GM21528 (cell line): ENCODE measurements around the gene NOX3.
"Not testable (repeated sequence)": the region's sequence is repeated elsewhere in the genome, so short reads cannot be mapped to it uniquely, and the experiment has no call there.

Experiments used
- ATAC-seq: cut with Tn5 transposase; IDR thresholded peaks from one replicate; pipeline ENCODE4 v1.9.1; 2021; ENCODE audit warnings: mild to moderate bottlenecking, moderate library complexity; ENCODE audit not compliant: unreplicated experiment, low FRiP score

Gene NOX3, protein sequence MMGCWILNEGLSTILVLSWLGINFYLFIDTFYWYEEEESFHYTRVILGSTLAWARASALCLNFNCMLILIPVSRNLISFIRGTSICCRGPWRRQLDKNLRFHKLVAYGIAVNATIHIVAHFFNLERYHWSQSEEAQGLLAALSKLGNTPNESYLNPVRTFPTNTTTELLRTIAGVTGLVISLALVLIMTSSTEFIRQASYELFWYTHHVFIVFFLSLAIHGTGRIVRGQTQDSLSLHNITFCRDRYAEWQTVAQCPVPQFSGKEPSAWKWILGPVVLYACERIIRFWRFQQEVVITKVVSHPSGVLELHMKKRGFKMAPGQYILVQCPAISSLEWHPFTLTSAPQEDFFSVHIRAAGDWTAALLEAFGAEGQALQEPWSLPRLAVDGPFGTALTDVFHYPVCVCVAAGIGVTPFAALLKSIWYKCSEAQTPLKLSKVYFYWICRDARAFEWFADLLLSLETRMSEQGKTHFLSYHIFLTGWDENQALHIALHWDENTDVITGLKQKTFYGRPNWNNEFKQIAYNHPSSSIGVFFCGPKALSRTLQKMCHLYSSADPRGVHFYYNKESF

DNA sequence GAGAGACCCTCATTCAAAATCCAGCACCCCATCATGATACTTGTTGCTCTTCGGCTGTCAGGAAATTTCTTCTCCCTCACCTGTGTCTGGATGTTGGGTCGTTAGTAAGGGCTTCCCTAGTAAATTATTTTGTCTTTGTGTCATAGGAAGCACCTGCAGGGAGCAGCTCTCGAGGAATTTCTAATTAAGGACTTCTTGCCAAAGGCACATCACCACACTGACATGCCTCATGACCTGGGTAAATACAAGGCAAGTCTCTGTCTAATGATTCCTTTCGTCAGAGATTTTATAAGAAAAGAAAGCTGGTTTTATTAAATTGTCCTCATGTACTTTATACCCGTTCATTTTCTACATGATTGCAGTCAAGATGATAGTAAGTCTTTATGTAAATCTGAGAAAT is at the start of gene NOX3:
Gene NOX3 (minus strand): TSS at position 74 of the 400 bp plus-strand sequence. CDS start 39 bp downstream, at position 35.
- no peak for ATAC-seq

DNA sequence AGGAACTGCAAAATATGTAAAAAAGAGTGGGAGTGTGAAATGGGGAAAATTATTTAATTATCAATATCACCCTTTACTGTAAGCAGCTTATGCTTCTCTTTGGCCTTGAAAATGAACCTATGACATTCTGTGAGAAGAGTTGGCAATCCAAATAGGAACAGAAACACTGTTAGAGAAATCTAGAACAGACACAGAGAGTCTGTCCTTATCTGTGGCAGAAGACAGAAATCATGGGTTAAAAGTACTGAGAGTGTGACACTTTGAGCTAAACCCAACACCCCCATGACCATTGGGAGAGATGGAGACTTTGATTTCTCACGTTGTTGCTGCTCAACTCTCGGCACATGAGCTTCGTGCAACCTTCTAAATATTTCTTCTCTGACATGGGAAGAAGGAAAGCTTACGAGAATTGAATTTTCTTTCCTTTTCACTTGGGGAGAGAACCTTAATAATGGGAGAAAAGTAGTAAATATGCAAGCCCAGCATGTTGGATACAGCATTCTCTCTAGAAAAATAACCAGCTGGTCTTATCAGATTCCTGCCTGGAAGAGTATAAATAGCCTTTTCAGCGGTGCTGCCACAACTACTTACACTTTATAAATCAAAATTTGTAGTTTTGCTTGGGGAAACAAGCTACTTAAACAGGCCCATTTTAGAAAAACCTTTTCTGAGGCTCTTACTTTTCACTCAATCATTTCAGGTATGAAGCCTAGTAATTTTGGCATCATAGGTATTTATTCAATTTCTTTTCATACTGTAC is 49.4 kb upstream of the NOX3 start:
- ATAC-seq: no peak

DNA sequence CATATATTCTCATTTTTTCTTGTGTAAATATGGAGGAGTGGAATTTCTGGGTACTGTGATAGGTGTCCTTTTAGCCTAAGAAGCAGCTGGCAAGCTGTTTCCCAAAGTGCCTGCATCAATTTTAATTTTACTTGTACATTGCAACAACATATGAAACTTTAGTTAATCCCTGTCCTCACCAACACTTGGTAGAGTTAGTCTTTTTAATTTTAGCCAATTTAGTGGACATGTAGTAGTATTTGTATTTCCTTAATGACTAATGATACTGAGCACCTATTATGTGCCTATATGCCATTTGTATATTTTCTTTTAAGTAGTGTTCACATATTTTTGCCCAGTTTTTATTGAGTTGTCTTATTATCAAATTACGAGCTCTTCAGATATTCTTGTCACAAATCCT is 46.8 kb upstream of the NOX3 start:
- no peak for ATAC-seq

DNA sequence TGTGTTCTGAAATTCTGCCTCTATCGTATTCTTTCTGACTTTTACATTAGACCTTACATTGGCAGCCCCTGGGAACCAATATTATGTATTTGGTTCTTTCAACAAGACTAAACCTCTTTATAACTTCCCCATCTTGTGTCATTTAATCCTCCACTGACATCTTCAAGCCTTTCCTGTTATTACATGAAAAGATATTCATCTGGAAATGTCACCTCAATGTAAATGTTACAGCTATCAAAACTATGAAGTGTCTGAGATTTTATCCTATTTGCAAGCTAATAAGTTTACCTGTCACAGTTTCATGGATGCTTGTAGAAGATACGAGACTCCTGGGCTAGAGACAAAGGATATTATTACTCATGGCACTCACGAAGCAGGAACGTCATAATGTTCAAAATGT is 43.9 kb upstream of the NOX3 start:
- no peak for ATAC-seq

DNA sequence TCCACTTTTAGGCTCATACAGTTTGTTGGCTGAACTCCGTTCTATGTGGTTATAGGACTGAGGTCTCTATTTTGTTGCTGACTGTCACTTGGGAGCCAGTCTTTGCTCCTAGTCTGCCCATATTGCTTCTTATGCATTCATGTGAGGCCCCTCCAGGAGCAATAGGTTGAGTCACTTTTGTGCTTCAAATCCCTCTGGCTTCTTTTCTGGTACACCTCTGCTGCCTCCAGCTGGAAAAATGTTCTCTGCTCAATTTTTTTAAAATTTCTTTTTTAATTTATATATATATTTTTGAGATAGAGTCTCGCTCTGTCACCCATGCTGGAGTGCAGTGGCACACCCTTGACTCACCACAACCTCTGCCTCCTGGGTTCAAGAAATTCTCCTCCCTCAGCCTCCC is 42.7 kb upstream of the NOX3 start:
- ATAC-seq: no peak

DNA sequence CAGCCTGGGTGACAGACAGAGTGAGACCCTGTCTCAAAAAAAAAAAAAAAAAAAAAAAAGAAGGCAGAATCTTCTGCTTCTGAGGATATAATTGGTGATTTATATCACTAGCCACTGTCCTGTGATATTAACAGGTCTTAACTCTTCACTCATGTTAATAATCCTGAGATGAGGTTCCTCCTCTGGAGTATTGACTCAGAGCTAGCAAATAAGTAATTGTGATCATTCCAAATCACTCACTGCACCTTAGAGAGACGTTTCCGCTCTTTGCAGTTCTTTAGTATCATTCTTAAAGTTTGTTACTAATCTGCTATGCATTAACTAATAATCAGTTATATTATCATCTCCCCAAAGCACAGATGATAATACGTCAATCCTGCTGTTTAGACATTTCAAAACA is 41.6 kb upstream of the NOX3 start:
- ATAC-seq: no peak

DNA sequence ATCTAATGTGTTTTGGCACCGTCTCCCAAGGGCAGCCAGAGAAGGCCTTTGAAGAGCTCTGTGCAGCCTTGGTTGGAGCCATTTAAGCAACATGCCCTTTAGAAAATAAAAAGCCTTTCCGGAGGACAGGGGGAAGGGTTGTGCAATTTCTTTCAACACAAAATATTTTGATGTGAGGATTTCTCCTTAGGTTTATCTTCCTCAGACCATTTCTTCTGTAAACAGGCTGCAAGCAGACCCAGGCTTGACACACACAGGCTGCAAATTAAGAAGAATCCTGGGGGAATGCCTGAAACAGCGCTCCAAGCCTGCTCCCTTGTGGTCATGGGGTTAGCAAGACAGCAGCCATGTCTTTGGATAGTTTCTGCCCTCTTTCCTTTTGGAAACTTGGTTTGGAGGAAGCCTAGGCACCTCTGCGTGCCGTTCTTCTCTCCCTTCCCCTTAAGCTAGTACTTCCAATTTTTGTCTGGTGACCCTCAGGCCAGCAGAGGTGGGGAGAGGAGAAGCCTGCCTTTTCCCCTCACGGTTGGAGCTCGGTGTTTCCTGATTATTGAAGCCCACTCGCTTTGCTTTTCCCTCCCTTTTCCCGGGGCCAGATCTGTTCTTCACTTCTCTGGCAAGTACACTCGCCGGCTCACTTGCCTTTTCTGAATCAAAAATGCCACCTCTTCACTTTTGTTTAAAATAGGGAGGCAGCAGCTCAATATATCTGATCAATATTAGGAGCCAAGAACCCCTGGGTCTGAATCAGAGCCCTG is 39.6 kb upstream of the NOX3 start:
- ATAC-seq: no peak

DNA sequence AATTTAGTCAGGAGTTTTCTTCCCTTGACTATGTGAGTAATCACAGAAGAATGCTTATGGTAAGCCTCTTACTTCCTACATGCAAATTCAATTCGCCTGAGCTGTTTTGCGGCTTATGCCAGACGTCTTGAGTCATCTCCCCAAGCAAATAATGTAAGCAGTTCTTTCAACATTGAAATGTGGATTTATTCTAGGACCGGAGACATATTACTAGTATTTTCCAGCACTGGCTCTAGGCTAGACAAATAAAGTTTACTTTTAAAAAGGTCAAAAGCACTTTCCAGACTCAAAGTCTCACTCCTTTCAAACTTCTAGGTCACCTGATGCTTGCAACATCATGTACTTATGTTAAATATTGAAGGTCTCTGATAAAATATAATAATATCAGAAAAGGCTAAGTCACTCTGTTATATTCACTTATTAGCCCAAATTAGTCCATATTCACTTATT is 38.1 kb upstream of the NOX3 start:
- ATAC-seq: peak; percentile 86

DNA sequence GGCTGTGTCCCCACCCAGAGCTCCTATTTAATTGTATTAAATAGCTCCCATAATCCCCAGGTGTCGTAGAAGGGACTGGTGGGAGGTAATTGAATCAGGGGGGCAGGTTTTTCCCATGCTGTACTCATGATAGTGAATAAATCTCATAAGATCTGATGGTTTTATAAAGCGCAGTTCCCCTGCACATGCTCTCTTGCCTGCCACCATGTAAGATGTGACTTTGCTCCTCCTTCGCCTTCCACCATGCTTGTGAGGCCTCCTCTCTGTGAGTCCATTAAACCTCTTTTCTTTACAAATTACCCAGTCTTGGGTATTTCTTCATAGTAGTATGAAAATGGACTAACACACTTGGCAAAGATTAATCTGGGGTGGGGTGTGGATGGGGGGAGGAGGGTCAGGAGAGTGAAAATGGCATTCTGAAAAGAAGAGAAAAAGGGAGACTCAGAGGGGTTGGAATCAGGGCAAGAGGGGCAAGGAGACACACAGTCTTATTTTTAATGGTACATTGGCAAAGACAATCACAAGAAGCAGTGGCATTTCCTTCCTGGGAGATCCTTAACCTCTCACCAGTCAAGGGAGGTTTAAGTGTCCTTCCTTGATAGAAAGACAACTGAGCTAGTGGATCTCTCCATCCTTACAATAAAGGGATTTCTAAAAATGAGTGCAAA is 37.5 kb upstream of the NOX3 start:
- ATAC-seq: peak; percentile 10

DNA sequence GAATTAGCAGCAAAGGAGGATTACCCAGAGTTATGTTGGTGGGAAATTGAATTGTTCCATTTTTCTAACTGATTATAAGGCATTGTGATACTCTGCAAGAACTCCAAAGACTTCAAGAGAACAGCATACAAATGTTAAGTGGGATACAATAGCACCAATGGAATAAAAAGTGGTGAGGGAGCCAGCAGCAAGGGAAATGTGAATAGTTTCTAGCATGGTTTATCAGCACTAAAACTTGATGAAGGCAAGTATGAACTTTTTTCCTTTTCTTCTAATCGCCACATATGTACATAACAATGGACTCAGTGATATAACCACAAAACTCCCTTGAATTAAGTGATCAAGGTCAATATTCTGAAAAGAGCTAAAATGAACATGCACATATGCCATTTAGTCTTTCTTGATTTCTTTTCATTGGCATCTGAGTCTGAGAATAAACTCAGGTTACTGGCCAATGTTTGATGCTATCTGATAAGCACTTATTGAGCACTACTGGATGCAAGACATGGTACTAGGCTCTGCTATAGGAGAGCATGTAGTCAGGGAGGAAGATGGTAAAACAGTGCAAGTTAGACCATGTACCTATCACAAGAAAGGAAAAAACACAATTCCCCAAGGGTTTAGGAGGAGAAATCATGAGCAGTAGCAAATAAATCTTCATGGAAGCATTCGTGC is 36.6 kb upstream of the NOX3 start:
- no peak for ATAC-seq

DNA sequence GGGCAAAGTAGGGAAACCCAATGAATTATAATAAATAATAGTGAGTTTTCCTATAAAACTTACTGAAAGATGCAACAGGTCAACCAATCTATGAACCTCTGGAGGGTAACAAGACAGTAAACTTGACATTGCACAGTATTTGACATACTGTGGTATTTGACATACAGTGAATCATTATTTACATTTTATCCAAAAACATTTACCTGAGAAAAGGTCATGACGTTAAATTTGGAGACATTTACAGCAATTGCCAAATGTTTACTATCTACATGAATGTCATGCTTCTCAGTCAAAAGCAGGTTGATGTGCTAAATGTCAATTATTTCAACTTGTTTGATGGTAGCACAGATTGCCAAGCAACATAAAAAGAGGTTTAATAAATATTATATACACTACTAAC is 35.8 kb upstream of the NOX3 start:
- no peak for ATAC-seq

DNA sequence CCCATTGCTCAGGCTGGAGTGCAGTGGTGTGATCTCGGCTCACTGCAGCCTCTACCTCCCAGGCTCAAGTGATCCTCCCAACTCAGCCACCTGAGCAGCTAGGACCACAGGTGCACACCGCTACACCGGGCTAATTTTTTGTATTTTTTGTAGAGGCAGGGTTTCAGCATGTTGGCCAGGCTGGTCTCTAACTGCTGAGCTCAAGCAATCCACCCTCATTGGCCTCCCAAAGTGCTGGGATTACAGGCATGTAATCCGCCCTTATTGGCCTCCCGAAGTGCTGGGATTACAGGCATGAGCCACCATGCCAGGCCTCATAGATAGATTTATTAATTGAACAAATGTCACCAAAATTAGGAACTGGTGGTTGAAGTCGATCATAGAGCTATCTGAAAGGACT is 32.6 kb upstream of the NOX3 start:
- ATAC-seq: not testable (repeated sequence)

DNA sequence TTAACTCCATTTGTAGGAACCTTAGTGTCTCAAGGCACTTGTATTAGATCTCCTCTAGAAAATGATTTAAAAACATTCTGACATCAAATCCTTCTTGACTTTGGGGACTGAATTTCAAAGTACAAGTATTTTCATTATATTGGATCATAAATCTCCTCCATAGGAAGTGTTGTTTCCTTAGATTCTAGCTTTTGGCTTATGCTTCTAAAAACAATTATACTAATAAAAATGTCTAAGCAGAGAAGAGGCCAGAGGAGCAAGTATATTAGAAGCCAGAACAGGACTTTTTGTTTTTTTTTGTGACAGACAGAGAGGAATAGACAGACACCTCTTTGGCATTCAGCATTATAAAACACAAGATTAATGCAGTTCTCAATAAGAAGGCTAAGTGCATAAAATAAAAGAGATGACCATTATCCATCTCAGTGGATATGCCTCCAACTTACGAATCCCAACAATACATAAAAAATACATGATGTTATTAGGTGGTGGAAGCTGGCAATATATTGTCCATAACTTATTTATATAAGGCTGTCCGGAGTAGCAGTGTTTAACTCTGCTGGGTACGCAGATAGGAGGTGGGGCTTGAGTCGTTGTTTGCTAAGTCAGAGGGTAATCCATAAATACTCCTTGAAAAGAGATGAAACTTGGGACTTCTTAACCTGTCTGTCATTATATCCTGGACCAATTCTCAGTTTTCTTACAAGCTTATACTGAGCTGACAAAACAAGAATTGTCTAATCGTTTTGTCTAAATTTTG is 31.9 kb upstream of the NOX3 start:
- ATAC-seq: no peak

DNA sequence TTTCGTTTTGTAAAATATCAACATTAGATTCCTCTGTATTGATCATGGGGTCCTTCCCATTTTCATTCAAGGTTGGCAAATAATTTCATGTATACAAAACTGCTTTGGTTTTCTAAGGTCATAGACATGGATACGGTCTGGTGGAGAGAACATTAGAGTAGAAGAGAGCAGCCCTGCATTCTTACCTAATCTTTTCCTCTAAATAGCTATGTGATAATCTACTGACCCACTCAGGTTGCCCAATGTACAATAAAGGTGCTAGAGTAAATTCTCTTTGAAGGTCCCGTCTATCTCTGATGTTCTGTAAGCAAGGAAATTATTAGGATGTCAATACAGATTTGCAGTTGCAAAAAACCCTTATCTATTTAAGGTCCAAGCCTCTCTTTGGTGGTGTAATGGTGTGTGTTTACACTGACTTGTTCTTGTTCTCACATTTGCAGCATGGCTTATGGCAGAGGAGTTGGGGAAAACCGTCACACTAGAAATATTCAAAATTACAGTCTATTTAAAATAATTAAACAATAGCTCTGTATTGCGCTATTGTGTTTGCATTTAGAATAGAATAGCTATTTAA is 31.2 kb upstream of the NOX3 start:
- ATAC-seq: no peak

DNA sequence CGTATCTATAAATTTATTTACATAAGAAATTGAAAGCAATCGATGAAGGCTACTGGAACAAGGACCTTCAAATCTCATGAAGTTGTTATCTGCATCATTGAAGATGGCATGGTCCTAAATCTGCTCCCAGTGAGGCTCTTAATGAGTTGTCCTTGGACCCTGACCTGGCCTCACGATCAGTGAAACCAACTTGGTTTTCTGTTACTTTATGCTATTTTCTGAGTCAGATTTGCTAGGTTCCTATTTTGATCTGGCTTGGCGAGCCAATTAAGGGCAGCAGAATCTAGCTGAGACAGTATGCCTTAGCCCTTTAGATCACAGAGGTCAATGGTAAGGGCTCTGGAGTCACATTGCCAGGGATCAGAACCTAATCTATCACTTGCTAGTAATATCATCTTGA is 30.1 kb upstream of the NOX3 start:
- ATAC-seq: no peak

DNA sequence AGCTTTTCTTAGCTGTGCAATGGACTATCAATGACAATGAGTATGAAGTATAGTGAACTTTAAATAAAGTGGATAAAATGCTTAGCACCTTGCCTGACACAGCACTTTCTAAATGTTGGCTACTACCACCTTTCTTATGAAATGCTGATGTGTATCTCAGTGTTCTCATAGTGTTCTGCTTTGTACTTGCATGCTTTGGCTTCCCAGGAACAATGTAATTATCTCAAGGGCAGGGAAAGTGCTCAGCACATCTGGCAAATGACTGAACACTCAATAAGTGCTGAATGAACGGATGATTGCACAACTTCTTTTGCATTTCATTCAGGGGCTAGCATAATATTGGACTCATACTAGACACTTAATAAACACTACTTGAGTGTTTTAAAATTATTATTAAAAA is 28.2 kb upstream of the NOX3 start:
- ATAC-seq: no peak

DNA sequence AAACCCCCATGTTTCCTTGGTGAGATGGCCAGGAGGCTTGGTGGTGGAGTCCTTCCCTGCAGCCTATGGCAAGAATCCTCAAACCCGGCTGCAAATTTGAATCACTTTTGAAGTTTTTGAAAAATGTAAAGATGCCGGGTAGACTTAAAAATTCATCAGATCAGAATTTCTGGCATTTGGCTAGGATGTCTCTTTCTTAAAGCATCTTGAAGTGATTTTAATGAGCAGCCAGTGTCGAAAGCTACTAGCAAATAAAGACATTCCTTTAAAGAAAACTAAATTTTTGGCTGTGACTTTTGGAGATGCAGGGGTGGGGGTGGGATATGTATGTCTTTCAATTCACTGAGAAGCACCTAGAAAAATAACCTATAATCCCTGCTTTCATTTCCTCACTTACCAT is 25.6 kb upstream of the NOX3 start:
- no peak for ATAC-seq

DNA sequence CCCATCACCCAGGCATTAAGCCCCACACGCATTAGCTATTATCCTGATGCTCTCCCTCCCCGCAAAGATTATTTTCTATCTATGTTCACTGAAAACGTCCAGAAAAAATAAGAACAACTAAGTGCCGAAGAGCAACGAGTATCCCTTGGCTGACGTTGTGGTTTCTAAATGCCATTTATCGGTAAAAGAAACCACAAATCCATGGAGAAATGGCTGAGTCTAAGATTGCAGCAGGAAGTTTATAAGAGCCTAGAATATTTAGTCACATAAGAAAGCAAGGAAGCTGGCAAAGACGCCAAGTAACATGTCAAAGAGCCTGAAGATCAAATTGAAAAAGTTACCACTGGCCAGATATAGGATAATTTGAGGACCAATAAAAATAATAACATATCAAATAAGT is 18.1 kb upstream of the NOX3 start:
- ATAC-seq: no peak

DNA sequence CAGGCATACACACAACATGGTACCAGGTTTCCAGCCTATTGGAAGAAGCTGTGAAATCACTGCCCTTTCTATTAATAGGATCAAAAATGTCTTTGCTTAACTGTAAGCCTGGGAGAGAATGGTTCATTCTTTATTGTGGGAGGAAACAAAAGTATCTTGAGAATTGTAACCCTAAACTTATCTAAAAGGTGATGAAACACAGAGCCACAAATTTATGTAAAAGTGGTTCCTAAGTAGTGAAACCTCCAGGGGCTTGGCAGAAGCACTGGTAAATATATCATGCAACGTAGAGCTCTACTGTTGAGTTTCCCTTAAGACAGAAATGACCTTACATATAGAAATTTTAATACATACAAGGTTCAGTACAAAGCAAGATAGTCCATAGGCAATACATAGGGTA is 17.2 kb upstream of the NOX3 start:
- ATAC-seq: no peak
